Right lobe of liver (tissue), 4 donors: ENCODE data around the gene ACTG1.

Experiments
- CTCF ChIP-seq, 4 donors: fragments of 200-600 bp in 3 of 4; fragments of 450-650 bp in 1 of 4; IDR thresholded peaks; one replicate each; pipeline versions ENCODE4 v1.5.1 to v1.8.0; 2016 to 2022; ENCODE audit warnings: antibody characterized with exemption in 4 of 4, mild to moderate bottlenecking in 2 of 4
- POLR2A ChIP-seq: fragments of 450-650 bp; IDR thresholded peaks from one replicate; pipeline ENCODE4 v1.6.1; 2017; ENCODE audit warnings: antibody characterized with exemption, mild to moderate bottlenecking
- donor health status: DM: no; HTN: no; CAD: no.
- donor health status: DM: no; HTN: no; CAD: no.
- donor health status: DM: no; HTN: yes; CAD: no.

- TF ChIP-seq CTCF (IDR thresholded peaks at IDR 0.05) (no peak), POLR2A (no peak)
Observed at GRCh38 chr17:81498953-81499600, 13.5 kb downstream of the ACTG1 start.
